ENCODE results near the gene CYFIP2. TPM values are rescaled to one million over a fixed set of nuclear protein-coding genes. Genes with fewer than 3 reads are reported as not detected.
"Not testable (repeated sequence)": the region's sequence is repeated elsewhere in the genome, so short reads cannot be mapped to it uniquely, and the experiment has no call there.

Gene CYFIP2
- total RNA-seq, 4 donors from 2014 or later, result 46.5 to 155 (median 57.2) TPM

GRCh38 chr5:157415838-157416237 lies 149.9 kb downstream of the CYFIP2 start:
- TF ChIP-seq, protein P1, sequence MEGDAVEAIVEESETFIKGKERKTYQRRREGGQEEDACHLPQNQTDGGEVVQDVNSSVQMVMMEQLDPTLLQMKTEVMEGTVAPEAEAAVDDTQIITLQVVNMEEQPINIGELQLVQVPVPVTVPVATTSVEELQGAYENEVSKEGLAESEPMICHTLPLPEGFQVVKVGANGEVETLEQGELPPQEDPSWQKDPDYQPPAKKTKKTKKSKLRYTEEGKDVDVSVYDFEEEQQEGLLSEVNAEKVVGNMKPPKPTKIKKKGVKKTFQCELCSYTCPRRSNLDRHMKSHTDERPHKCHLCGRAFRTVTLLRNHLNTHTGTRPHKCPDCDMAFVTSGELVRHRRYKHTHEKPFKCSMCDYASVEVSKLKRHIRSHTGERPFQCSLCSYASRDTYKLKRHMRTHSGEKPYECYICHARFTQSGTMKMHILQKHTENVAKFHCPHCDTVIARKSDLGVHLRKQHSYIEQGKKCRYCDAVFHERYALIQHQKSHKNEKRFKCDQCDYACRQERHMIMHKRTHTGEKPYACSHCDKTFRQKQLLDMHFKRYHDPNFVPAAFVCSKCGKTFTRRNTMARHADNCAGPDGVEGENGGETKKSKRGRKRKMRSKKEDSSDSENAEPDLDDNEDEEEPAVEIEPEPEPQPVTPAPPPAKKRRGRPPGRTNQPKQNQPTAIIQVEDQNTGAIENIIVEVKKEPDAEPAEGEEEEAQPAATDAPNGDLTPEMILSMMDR (IDR thresholded peaks at IDR 0.05), result no peak
- TF ChIP-seq POLR2A (IDR thresholded peaks at IDR 0.05), result no peak

DNA sequence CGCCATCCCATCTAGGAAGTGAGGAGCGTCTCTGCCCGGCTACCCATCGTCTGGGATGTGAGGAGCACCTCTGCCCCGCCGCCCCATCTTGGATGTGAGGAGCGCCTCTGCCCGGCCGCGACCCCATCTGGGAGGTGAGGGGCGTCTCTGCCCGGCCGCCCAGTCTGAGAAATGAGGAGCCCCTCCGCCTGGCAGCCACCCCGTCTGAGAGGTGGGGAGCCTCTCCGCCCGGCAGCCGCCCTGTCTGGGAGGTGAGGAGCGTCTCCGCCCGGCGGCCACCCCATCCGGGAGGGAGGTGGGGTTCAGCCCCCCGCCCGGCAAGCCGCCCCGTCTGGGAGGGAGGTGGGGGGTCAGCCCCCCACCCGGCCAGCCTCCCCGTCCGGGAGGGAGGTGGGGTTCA lies 153.6 kb downstream of the CYFIP2 start:
- not testable (repeated sequence) for H3K4me3 ChIP-seq, H3K27me3 ChIP-seq, H3K9me3 ChIP-seq, H3K4me1 ChIP-seq, H3K27ac ChIP-seq, DNase-seq, H3K36me3 ChIP-seq

More at GRCh38 chr5:157415838-157416237, 149.9 kb downstream of the CYFIP2 start:
- Histone ChIP-seq H3K27me3 (no peaks in the 10 kb centered on the region), H3K27ac (no peak overlapping the region), H3K4me3 (no peak overlapping the region), H3K4me1 (no peaks in the 10 kb centered on the region), H3K36me3 (no peaks in the 10 kb centered on the region), H3K9me3 (no peaks in the 10 kb centered on the region)
- no peak for DNase-seq

- H3K27me3 ChIP-seq, H3K4me1 ChIP-seq, H3K4me3 ChIP-seq, DNase-seq, H3K9me3 ChIP-seq, H3K36me3 ChIP-seq, H3K27ac ChIP-seq: not testable (repeated sequence)
Measured at GRCh38 chr5:157429920-157430319, 164.0 kb downstream of the CYFIP2 start.

GRCh38 chr5:157431544-157432200 lies 165.7 kb downstream of the CYFIP2 start:
- Histone ChIP-seq H3K27me3 (no peaks in the 10 kb centered on the region), H3K9me3 (no peaks in the 10 kb centered on the region), H3K36me3 (no peaks in the 10 kb centered on the region), H3K27ac (no peak overlapping the region), H3K4me3 (no peak overlapping the region), H3K4me1 (no peaks in the 10 kb centered on the region)
- peak in 2 of 3 donors; percentile 31 to 55 for DNase-seq
- no peak for TF ChIP-seq POLR2A (IDR thresholded peaks at IDR 0.05)
- TF ChIP-seq, protein P1 (IDR thresholded peaks at IDR 0.05), result peak; percentile 25 to 67 (median 62)

DNA sequence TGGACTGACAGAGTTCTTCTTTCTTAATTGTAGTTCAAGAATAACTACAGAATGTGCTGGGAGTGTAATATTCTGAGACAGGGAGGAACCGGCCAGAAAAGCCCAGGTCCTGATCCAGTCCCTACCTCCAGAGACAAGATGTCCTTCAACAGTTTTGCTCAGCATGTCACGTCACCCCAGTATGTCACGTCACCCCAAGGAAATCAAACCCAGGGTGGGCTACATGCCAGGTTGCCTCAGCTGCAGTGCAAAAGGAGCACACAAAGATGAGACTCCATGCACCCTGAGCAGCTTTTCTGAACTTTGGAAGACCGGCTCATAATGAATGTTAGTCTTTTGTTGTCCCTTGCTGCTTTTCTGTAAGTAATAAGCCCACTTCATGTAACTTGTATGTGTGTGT lies 168.2 kb downstream of the CYFIP2 start:
- no peaks in the 10 kb centered on the region for H3K36me3 ChIP-seq
- H3K4me1 ChIP-seq, result no peaks in the 10 kb centered on the region
- H3K9me3 ChIP-seq, result no peaks in the 10 kb centered on the region
- H3K27me3 ChIP-seq, result no peaks in the 10 kb centered on the region
- no peak for DNase-seq
- H3K27ac ChIP-seq, result no peak overlapping the region
- TF ChIP-seq POLR2A (IDR thresholded peaks at IDR 0.05), result no peak
- TF ChIP-seq, protein P1 (IDR thresholded peaks at IDR 0.05), result no peak
- no peak overlapping the region for H3K4me3 ChIP-seq

GRCh38 chr5:157443041-157443549 lies 177.2 kb downstream of the CYFIP2 start:
- no peak for TF ChIP-seq POLR2A (IDR thresholded peaks at IDR 0.05)
- TF ChIP-seq, protein P1 (IDR thresholded peaks at IDR 0.05), result no peak
- Histone ChIP-seq H3K27me3 (no peaks in the 10 kb centered on the region), H3K27ac (no peak overlapping the region), H3K4me1 (no peaks in the 10 kb centered on the region), H3K36me3 (no peaks in the 10 kb centered on the region), H3K9me3 (no peaks in the 10 kb centered on the region), H3K4me3 (no peak overlapping the region)
- DNase-seq, result no peak

DNA sequence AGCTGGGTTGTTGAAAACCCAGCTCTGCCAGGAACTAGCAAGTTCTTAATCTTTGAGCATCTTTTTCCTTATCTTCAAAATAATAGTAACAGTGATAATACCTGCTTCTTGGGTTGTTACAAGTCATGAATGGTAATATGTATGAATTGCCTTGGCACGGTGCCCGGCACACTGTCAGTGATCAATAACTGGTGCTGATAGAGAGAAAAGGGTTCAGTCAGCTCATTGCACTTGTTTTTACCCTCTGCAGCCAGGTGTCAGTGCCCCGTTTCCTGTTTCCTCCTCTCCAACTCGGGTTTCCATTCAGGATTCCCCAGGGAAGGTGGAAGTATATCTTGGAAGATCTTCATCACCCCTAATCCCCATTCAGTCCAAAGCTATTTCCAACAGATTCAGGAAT lies 178.3 kb downstream of the CYFIP2 start:
- no peaks in the 10 kb centered on the region for H3K9me3 ChIP-seq
- no peak overlapping the region for H3K4me3 ChIP-seq
- no peak for TF ChIP-seq POLR2A (IDR thresholded peaks at IDR 0.05)
- TF ChIP-seq, protein P1 (IDR thresholded peaks at IDR 0.05), result no peak
- H3K27ac ChIP-seq, result no peak overlapping the region
- no peaks in the 10 kb centered on the region for H3K27me3 ChIP-seq
- DNase-seq, result no peak
- no peaks in the 10 kb centered on the region for H3K36me3 ChIP-seq
- H3K4me1 ChIP-seq, result no peaks in the 10 kb centered on the region

All from Peyer's patch (tissue), 4 donors.